Erythroblast (primary cell): ENCODE results near the gene NRIP3.

Source experiments
- GATA1 ChIP-seq: IDR thresholded peaks from 2 replicates; pipeline ENCODE4 v1.6.1; 2011; ENCODE audit warnings: low read depth, mild to moderate bottlenecking, control low read depth, low read length, moderate library complexity
- POLR2A ChIP-seq: IDR thresholded peaks from 2 replicates; pipeline ENCODE4 v1.6.1; 2011; ENCODE audit warnings: mild to moderate bottlenecking, low read length

DNA sequence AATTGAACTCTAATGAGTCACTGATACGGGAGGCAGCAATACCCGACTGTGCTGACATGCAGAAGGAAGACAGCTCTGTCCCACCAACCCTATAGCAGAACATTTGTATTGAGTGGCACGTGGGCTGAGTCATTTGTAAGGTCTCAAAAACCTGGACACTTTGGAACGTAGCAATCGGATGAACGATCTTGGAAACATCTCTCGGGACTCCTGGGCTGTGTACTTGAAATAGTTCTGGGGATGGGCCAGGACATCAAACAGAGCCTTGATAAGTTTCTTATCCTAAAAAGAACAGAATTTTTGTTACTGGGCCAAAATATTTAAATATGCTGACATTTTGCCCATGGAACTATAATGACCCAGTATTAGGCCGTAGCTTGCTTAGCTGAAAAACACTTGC, 17.1 kb upstream of the NRIP3 start:
- TF ChIP-seq POLR2A (no peak), GATA1 (no peak)
